Chondrocyte (in vitro differentiated cells): Measurements from ENCODE around the gene TNFAIP8L2. TPM values are rescaled to one million over a fixed set of nuclear protein-coding genes. Genes with fewer than 3 reads are reported as not detected.
"Not testable (repeated sequence)": the region's sequence is repeated elsewhere in the genome, so short reads cannot be mapped to it uniquely, and the experiment has no call there.

ENCODE experiments used
- DNase-seq: peaks from one replicate; pipeline ENCODE4 v3.0.0; 2021; ENCODE audit warnings: mixed read lengths, low spot score
- H3K27ac Mint-ChIP-seq: one replicate; pipeline ENCODE4 v1.8.0; 2021; ENCODE audit warnings: mild to moderate bottlenecking, moderate library complexity, mixed read lengths; ENCODE audit not compliant: unreplicated experiment
- H3K27me3 Mint-ChIP-seq: 2 replicates; pipeline ENCODE4 v1.8.0; 2021; ENCODE audit warnings: low read depth, mixed read lengths
- H3K36me3 Mint-ChIP-seq: 2 replicates; pipeline ENCODE4 v1.8.0; 2021; ENCODE audit warnings: low read depth, mixed read lengths
- H3K4me1 Mint-ChIP-seq: 2 replicates; pipeline ENCODE4 v1.8.0; 2021; ENCODE audit warnings: low read depth, mild to moderate bottlenecking, mixed read lengths
- H3K4me3 Mint-ChIP-seq: one replicate; pipeline ENCODE4 v1.8.0; 2021; ENCODE audit warnings: mild to moderate bottlenecking, moderate library complexity, mixed read lengths; ENCODE audit not compliant: unreplicated experiment
- H3K9me3 Mint-ChIP-seq: 2 replicates; pipeline ENCODE4 v1.8.0; 2021; ENCODE audit warnings: low read depth, mixed read lengths
- total RNA-seq: library from RNA; stranded (reverse); gene quantifications from 3 replicates; pipeline ENCODE4 v1.2.1, GENCODE V29; 2021
- TF ChIP-seq, protein P1 (sequence below): fragments of 200-600 bp; sonication (generic); IDR thresholded peaks from 2 replicates; pipeline ENCODE4 v1.5.0; 2021; ENCODE audit warnings: antibody characterized with exemption, mild to moderate bottlenecking, moderate library complexity

The TNFAIP8L2 gene
- total RNA-seq, 1 donor from 2014 or later = not detected

DNA sequence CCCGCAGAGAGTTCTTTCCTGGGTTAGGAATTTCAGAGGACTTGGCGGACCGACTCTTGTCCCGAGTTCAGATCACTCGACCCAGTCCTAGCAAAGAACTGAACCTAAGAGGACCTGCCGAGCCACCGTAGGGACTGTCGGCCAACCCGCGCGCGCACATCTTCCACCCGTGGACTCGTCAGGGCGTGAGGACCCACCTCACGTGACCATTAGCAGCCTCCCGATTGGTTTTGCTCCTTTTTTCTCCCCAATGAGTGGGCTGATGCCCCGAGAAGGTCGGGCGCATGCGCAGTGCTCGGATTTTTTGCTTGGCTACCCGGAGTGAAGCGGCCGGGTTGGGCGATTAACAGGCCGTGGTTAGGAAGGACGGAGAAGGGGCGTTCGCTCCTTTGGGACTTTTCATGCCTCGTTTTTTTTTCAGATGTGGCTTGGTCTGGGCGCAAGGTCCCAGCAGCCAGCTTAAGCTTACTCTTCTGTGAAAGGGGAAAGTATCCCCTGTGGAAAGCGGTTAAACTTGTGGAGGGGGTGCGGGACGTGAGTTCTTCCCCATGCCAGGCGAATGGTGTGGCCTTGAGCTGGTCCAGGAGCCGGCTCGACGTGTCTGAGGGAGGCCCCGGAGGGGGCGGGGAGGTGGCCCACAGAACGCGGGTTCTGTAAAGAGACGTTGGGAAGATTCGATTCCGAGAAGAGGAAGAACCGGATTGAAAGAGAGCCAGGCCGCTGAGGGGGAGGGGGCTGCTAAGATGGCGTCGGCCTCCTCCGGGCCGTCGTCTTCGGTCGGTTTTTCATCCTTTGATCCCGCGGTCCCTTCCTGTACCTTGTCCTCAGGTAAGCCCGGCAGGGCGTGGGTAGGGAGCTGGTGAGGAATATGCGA, 42.0 kb downstream of the TNFAIP8L2 start, which contains the start of gene PIP5K1A:
Gene PIP5K1A, plus strand, starts transcription at position 299 of the 874 bp plus-strand sequence. Its CDS starts 445 bp downstream, at position 744.
- H3K4me1 Mint-ChIP-seq = peaks cover 38% of the 10 kb centered on the region
- peak within 1 kb of the TSS; percentile 99 for H3K27ac Mint-ChIP-seq
- TF ChIP-seq, protein P1, sequence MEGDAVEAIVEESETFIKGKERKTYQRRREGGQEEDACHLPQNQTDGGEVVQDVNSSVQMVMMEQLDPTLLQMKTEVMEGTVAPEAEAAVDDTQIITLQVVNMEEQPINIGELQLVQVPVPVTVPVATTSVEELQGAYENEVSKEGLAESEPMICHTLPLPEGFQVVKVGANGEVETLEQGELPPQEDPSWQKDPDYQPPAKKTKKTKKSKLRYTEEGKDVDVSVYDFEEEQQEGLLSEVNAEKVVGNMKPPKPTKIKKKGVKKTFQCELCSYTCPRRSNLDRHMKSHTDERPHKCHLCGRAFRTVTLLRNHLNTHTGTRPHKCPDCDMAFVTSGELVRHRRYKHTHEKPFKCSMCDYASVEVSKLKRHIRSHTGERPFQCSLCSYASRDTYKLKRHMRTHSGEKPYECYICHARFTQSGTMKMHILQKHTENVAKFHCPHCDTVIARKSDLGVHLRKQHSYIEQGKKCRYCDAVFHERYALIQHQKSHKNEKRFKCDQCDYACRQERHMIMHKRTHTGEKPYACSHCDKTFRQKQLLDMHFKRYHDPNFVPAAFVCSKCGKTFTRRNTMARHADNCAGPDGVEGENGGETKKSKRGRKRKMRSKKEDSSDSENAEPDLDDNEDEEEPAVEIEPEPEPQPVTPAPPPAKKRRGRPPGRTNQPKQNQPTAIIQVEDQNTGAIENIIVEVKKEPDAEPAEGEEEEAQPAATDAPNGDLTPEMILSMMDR = no peak
- DNase-seq = peak; percentile 98
- no peaks in the 10 kb centered on the region for H3K27me3 Mint-ChIP-seq
- no peaks in the 10 kb centered on the region for H3K9me3 Mint-ChIP-seq
- peak within 1 kb of the TSS; percentile 91 for H3K4me3 Mint-ChIP-seq
- peaks cover 6% of the 10 kb centered on the region for H3K36me3 Mint-ChIP-seq

DNA sequence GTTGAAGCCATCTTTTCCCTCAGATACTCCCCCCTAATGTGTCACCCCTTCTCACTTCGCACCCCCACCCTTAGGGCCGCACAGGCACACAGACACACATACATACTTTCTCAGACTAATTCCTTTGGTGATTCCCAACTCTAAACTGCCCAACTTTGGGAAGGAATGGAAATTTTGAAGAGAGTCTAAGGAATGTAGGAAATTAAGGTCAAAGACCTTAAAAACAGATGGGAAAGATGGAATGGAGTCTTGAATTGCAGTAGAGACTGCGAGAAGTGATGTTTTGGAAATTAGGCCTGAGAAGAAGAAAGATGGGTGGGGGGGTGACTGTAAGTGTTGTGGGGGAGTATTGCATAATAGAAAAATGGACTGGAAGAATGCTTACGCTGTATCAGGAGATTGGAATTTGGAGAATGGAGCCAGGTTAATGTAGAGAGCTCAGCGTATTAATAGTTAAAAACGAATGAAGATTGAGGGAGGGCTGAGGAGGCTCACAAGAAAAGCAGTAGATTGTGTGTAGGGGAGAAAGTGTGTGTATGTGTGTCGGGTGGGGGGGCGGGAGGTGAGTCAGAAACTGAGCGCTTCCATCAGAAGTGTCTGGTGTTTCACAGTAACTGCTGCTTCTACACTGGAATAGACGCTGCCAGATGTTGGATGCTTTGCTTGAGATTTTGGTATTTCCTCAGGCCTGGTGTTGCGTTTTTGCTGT, 43.6 kb downstream of the TNFAIP8L2 start:
- Mint-ChIP-seq H3K27me3 (no peaks in the 10 kb centered on the region), H3K4me3 (peak overlapping the region; percentile 91), H3K36me3 (peaks cover 9% of the 10 kb centered on the region), H3K27ac (peak overlapping the region; percentile 99), H3K9me3 (no peaks in the 10 kb centered on the region), H3K4me1 (peaks cover 46% of the 10 kb centered on the region)
- no peak for DNase-seq
- TF ChIP-seq, protein P1 = no peak

DNA sequence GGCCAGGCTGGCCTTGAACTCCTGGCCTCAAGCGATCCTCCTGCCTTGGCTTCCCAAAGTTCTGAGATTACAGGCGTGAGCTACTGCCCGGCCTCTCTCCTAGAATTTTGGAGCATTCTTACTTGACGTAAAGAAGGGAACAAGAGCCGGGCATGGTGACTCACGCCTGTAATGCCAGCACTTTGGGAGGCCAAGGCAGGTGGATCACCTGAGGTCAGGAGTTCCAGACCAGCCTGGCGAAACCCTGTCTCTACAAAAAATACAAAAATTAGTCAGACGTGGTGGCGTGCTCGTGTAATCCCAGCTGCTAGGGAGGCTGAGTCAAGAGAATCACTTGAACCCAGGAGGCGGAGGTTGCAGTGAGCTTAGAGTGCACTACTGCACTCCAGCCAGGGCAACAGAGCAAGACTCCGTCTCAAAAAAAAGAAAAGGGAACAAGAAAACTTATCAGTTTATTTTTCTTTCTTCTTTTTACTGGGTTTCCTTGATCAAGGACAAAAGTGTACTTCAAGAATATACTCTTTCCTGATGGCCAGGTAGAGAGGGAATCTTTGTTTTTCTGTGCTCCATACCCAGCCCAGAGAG, 49.0 kb downstream of the TNFAIP8L2 start:
- H3K9me3 Mint-ChIP-seq, H3K27me3 Mint-ChIP-seq, H3K4me3 Mint-ChIP-seq, DNase-seq: not testable (repeated sequence)
- peaks cover 13% of the 10 kb centered on the region for H3K36me3 Mint-ChIP-seq
- H3K4me1 Mint-ChIP-seq = peaks cover 32% of the 10 kb centered on the region
- H3K27ac Mint-ChIP-seq = peak overlapping the region; percentile 49

Other genes starting within 250 kb of the TNFAIP8L2 start
- 35.0 to 44.1 TPM (median 35.9 TPM) in 3 replicates for gene SETDB1, start 230.3 kb upstream of the TNFAIP8L2 start, total RNA-seq
- 199 to 223 TPM (median 217 TPM) in 3 replicates for gene CERS2, start 181.8 kb upstream of the TNFAIP8L2 start, total RNA-seq
- gene ANXA9, start 174.4 kb upstream of the TNFAIP8L2 start, total RNA-seq = 0.54 TPM in 1 of 3 replicates, not detected in the others
- gene MINDY1, start 149.7 kb upstream of the TNFAIP8L2 start, total RNA-seq = 12.5 to 18.2 TPM (median 14.8 TPM) in 3 replicates
- 14.1 to 15.4 TPM (median 15.3 TPM) in 3 replicates for gene PRUNE1, start 148.2 kb upstream of the TNFAIP8L2 start, total RNA-seq
- 0.36 to 0.63 TPM (median 0.62 TPM) in 3 replicates for gene BNIPL, start 120.1 kb upstream of the TNFAIP8L2 start, total RNA-seq
- 2.8 to 5.9 TPM (median 3.1 TPM) in 3 replicates for gene C1orf56, start 108.9 kb upstream of the TNFAIP8L2 start, total RNA-seq
- gene CDC42SE1, start 97.0 kb upstream of the TNFAIP8L2 start, total RNA-seq = 60.1 to 76.7 TPM (median 76.6 TPM) in 3 replicates
- gene MLLT11, start 96.3 kb upstream of the TNFAIP8L2 start, total RNA-seq = 42.8 to 49.9 TPM (median 42.8 TPM) in 3 replicates
- gene GABPB2, start 85.9 kb upstream of the TNFAIP8L2 start, total RNA-seq = 7.8 to 11.7 TPM (median 8.2 TPM) in 3 replicates
- 7.0 to 9.2 TPM (median 8.9 TPM) in 3 replicates for gene SEMA6C, start 10.0 kb upstream of the TNFAIP8L2 start, total RNA-seq
- 9.3 to 10.0 TPM (median 9.9 TPM) in 3 replicates for gene LYSMD1, start 9.3 kb downstream of the TNFAIP8L2 start, total RNA-seq
- gene SCNM1, start 9.5 kb downstream of the TNFAIP8L2 start, total RNA-seq = 39.6 to 44.3 TPM (median 40.7 TPM) in 3 replicates
- 0.60 to 1.9 TPM in 2 of 3 replicates, not detected in the other for gene TMOD4, start 19.3 kb downstream of the TNFAIP8L2 start, total RNA-seq
- gene VPS72, start 33.5 kb downstream of the TNFAIP8L2 start, total RNA-seq = 40.4 to 70.5 TPM (median 64.0 TPM) in 3 replicates
- 72.8 to 89.9 TPM (median 80.0 TPM) in 3 replicates for gene PIP5K1A, start 41.9 kb downstream of the TNFAIP8L2 start, total RNA-seq
- 111 to 144 TPM (median 113 TPM) in 3 replicates for gene PSMD4, start 98.1 kb downstream of the TNFAIP8L2 start, total RNA-seq
- gene ZNF687, start 125.7 kb downstream of the TNFAIP8L2 start, total RNA-seq = 17.5 to 19.3 TPM (median 18.6 TPM) in 3 replicates
- 51.4 to 73.2 TPM (median 54.7 TPM) in 3 replicates for gene PI4KB, start 170.8 kb downstream of the TNFAIP8L2 start, total RNA-seq
- gene RFX5, start 190.6 kb downstream of the TNFAIP8L2 start, total RNA-seq = 30.0 to 64.7 TPM (median 31.8 TPM) in 3 replicates
- gene SELENBP1, start 216.1 kb downstream of the TNFAIP8L2 start, total RNA-seq = 5.7 to 11.1 TPM (median 8.9 TPM) in 3 replicates
- gene PSMB4, start 242.9 kb downstream of the TNFAIP8L2 start, total RNA-seq = 229 to 257 TPM (median 236 TPM) in 3 replicates